GM23248 (cell line): Measurements from ENCODE around the gene NGB.

ENCODE experiments used
- EZH2 ChIP-seq: fragments of 200-600 bp; sonication (generic); IDR thresholded peaks from 2 replicates; pipeline ENCODE4 v1.6.1; 2018; ENCODE audit warnings: antibody characterized with exemption, mild to moderate bottlenecking; ENCODE audit not compliant: insufficient read depth, poor library complexity, severe bottlenecking
- EZH2phosphoT487 ChIP-seq: fragments of 200-600 bp; sonication (generic); IDR thresholded peaks from 2 replicates; pipeline ENCODE4 v1.6.1; 2018; ENCODE audit warnings: antibody characterized with exemption, moderate library complexity, mild to moderate bottlenecking, low read depth; ENCODE audit not compliant: insufficient read depth

DNA sequence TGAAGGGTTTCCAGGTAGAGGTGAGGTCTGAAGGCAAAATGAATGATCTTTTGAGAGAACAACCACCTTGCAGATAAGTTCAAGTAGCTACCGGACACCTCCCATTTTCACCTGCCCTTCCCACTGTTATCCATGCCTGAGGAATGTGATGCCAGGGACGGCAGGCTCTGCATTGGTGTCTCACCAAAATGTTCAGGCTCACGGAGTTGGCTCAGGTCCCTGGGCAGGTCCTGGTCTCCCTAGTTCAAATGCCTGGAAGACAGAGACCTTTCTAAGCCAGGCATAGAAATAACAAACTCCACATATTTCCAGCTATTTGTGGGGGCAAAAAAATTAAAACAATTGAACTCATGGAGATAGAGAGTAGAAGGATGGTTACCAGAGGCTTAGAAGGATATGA is 53.5 kb downstream of the NGB start:
- TF ChIP-seq EZH2 (no peak), EZH2phosphoT487 (no peak)
